IMR-90 (cell line): Measurements from ENCODE around the gene PDGFRA. TPM values are rescaled to one million over a fixed set of nuclear protein-coding genes. Genes with fewer than 3 reads are reported as not detected.

Experiments
- ATAC-seq: fragments of 200-7000 bp; cut with Tn5 transposase; 2 replicates; pipeline ENCODE4 v1.9.1; 2020; ENCODE audit warnings: low read depth, mild to moderate bottlenecking, moderate library complexity
- BruUV-seq: library from RNA; stranded (reverse); fragments of 400-500 nt; replicated peaks from 2 replicates; lab custom pipeline; 2021; lab: Mats Ljungman, UMichigan
- CTCF ChIA-PET: fragments of 300-600 bp; formaldehyde crosslinking; extraction: SDS; loops from one replicate; lab custom pipeline; 2021; ENCODE audit warnings: antibody characterized with exemption; lab: Yijun Ruan, JAX
- POLR2A ChIA-PET: fragments of 300-600 bp; sonication (Branson Sonifier 250); formaldehyde crosslinking; loops from one replicate; lab custom pipeline; 2022; ENCODE audit warnings: antibody characterized with exemption; ENCODE audit not compliant: unreplicated experiment; lab: Charles Lee
- DNase-seq: peaks from one replicate; pipeline ENCODE4 v3.0.0; 2013
- H2AFZ ChIP-seq: replicated peaks from 2 replicates; pipeline ENCODE3; 2013; ENCODE audit warnings: low read length, mild to moderate bottlenecking; ENCODE audit not compliant: poor library complexity
- H2AK5ac ChIP-seq: 2 replicates; pipeline ENCODE4 v1.6.1; 2013; ENCODE audit warnings: low read depth, low read length, inconsistent platforms
- H2AK9ac ChIP-seq: replicated peaks from 2 replicates; pipeline ENCODE3; 2013; ENCODE audit warnings: mild to moderate bottlenecking, low read depth, low read length, moderate library complexity; ENCODE audit not compliant: poor library complexity
- H2BK120ac ChIP-seq: 2 replicates; pipeline ENCODE4 v1.6.1; 2013; ENCODE audit warnings: low read depth, low read length, inconsistent platforms
- H2BK15ac ChIP-seq: 3 replicates; pipeline ENCODE4 v1.6.1; 2013; ENCODE audit warnings: low read depth, low read length, inconsistent platforms
- H2BK20ac ChIP-seq: 2 replicates; pipeline ENCODE4 v1.6.1; 2013; ENCODE audit warnings: low read depth, mild to moderate bottlenecking, inconsistent platforms, low read length, moderate library complexity
- H2BK5ac ChIP-seq: 2 replicates; pipeline ENCODE4 v1.6.1; 2013; ENCODE audit warnings: mild to moderate bottlenecking, low read depth, low read length, inconsistent platforms; ENCODE audit not compliant: poor library complexity, severe bottlenecking
- H3K14ac ChIP-seq: replicated peaks from 2 replicates; pipeline ENCODE4 v1.6.1; 2013; ENCODE audit warnings: low read depth, low read length, inconsistent platforms
- H3K18ac ChIP-seq: 2 replicates; pipeline ENCODE4 v1.6.1; 2013; ENCODE audit warnings: low read depth, low read length, control low read depth
- H3K23ac ChIP-seq: 2 replicates; pipeline ENCODE4 v1.6.1; 2013; ENCODE audit warnings: low read depth, low read length, inconsistent platforms
- H3K27ac ChIP-seq: 2 replicates; pipeline ENCODE4 v1.5.1; 2013; ENCODE audit warnings: mild to moderate bottlenecking, control low read depth, low read length; ENCODE audit not compliant: insufficient read depth
- H3K27me3 ChIP-seq: 2 replicates; pipeline ENCODE4 v1.6.1; 2013; ENCODE audit warnings: low read length; ENCODE audit not compliant: control insufficient read depth, insufficient read depth
- H3K36me3 ChIP-seq: 2 replicates; pipeline ENCODE4 v1.6.1; 2013; ENCODE audit warnings: low read length, mixed read lengths; ENCODE audit not compliant: control insufficient read depth, insufficient read depth
- H3K4ac ChIP-seq: 2 replicates; pipeline ENCODE4 v1.6.1; 2013; ENCODE audit warnings: low read depth, low read length, inconsistent platforms
- H3K4me1 ChIP-seq: 2 replicates; pipeline ENCODE4 v1.6.1; 2013; ENCODE audit warnings: low read length, mixed read lengths; ENCODE audit not compliant: control insufficient read depth, insufficient read depth
- H3K4me2 ChIP-seq: 2 replicates; pipeline ENCODE4 v1.6.1; 2013; ENCODE audit warnings: low read depth, mild to moderate bottlenecking, control low read depth, low read length, moderate library complexity
- H3K4me3 ChIP-seq: 2 replicates; pipeline ENCODE4 v1.5.1; 2013; ENCODE audit warnings: low read depth, mild to moderate bottlenecking, control low read depth, low read length, moderate library complexity; ENCODE audit not compliant: insufficient read depth
- H3K56ac ChIP-seq: 2 replicates; pipeline ENCODE4 v1.6.1; 2013; ENCODE audit warnings: low read length, inconsistent platforms; ENCODE audit not compliant: insufficient read depth; ENCODE audit errors: extremely low read depth
- H3K79me1 ChIP-seq, 2 experiments: 2 replicates each; pipeline ENCODE4 v1.6.1; 2013; ENCODE audit warnings: low read length in 2 of 2, inconsistent platforms in 1 of 2, low read depth in 1 of 2
- H3K9ac ChIP-seq: 2 replicates; pipeline ENCODE4 v1.6.1; 2013; ENCODE audit warnings: low read depth, low read length, control low read depth
- H3K9me1 ChIP-seq: 2 replicates; pipeline ENCODE4 v1.6.1; 2013; ENCODE audit warnings: low read length, inconsistent platforms; ENCODE audit not compliant: insufficient read depth
- H3K9me3 ChIP-seq: 2 replicates; pipeline ENCODE4 v1.6.1; 2013; ENCODE audit warnings: low read length; ENCODE audit not compliant: control insufficient read depth, insufficient read depth
- H4K20me1 ChIP-seq: 2 replicates; pipeline ENCODE4 v1.6.1; 2013; ENCODE audit warnings: low read length, inconsistent platforms; ENCODE audit not compliant: insufficient read depth
- H4K5ac ChIP-seq: 2 replicates; pipeline ENCODE4 v1.6.1; 2013; ENCODE audit warnings: mild to moderate bottlenecking, low read depth, low read length, control low read depth
- H4K8ac ChIP-seq, 2 experiments: 2 replicates each; pipeline ENCODE4 v1.6.1; 2013; ENCODE audit warnings: low read depth in 2 of 2, low read length in 2 of 2, control low read depth in 1 of 2, inconsistent platforms in 1 of 2
- H4K91ac ChIP-seq: 2 replicates; pipeline ENCODE4 v1.6.1; 2013; ENCODE audit warnings: low read depth, low read length, inconsistent platforms; ENCODE audit not compliant: insufficient read depth
- BHLHE40 ChIP-seq: fragments of 150-350 bp; IDR thresholded peaks from 2 replicates; pipeline ENCODE4 v1.6.1; 2016; ENCODE audit warnings: mild to moderate bottlenecking, low read depth, low read length
- CEBPB ChIP-seq: IDR thresholded peaks from 2 replicates; pipeline ENCODE4 v1.6.1; 2012; ENCODE audit warnings: low read depth, low read length, improper control_type of control experiment
- ELK1 ChIP-seq: fragments of 150-350 bp; IDR thresholded peaks from 2 replicates; pipeline ENCODE4 v1.6.1; 2016; ENCODE audit warnings: low read depth, mild to moderate bottlenecking, low read length, moderate library complexity, borderline replicate concordance
- FOS ChIP-seq: fragments of 150-350 bp; IDR thresholded peaks from 2 replicates; pipeline ENCODE4 v1.6.1; 2016; ENCODE audit warnings: low read depth, low read length
- MAZ ChIP-seq: IDR thresholded peaks from 2 replicates; pipeline ENCODE4 v1.6.1; 2012; ENCODE audit warnings: low read depth, mild to moderate bottlenecking, low read length, improper control_type of control experiment, moderate library complexity, borderline replicate concordance
- MXI1 ChIP-seq: IDR thresholded peaks from 2 replicates; pipeline ENCODE4 v1.6.1; 2012; ENCODE audit warnings: low read depth, mild to moderate bottlenecking, low read length, moderate library complexity, borderline replicate concordance
- NFE2L2 ChIP-seq: fragments of 150-350 bp; IDR thresholded peaks from 2 replicates; pipeline ENCODE4 v1.6.1; 2016; ENCODE audit warnings: low read depth, mild to moderate bottlenecking, low read length
- POLR2A ChIP-seq: IDR thresholded peaks from 2 replicates; pipeline ENCODE4 v1.6.1; 2012; ENCODE audit warnings: mild to moderate bottlenecking, low read depth, low read length
- RAD21 ChIP-seq: IDR thresholded peaks from 2 replicates; pipeline ENCODE4 v1.6.1; 2012; ENCODE audit warnings: low read length, improper control_type of control experiment
- RCOR1 ChIP-seq: IDR thresholded peaks from 2 replicates; pipeline ENCODE4 v1.6.1; 2012; ENCODE audit warnings: mild to moderate bottlenecking, low read length, improper control_type of control experiment; ENCODE audit not compliant: insufficient replicate concordance
- RFX5 ChIP-seq: IDR thresholded peaks from 2 replicates; pipeline ENCODE4 v1.8.0; 2012; ENCODE audit warnings: low read depth, mild to moderate bottlenecking, low read length, moderate library complexity
- SMC3 ChIP-seq: fragments of 150-350 bp; IDR thresholded peaks from 2 replicates; pipeline ENCODE4 v1.6.1; 2016; ENCODE audit warnings: low read depth, mild to moderate bottlenecking, antibody characterized with exemption, low read length, moderate library complexity
- WGBS, 2 experiments: methylation state at CpG; one replicate each; pipeline versions ENCODE4 v1.1.5 to v1.1.7; 2013; ENCODE audit warnings: missing lambda C conversion rate in 2 of 2; ENCODE audit not compliant: insufficient read length in 1 of 2; ENCODE audit errors: extremely low coverage in 2 of 2; 5-methylcytosine and 5-hydroxymethylcytosine counted together
- dilution Hi-C: fragments of 300-500 bp; cut with HindIII; formaldehyde crosslinking; loops from one replicate; pipeline ENCODE4 v1.14.3; 2018; ENCODE audit warnings: low sequenced_read_pairs; ENCODE audit not compliant: unreplicated experiment
- in situ Hi-C: fragments of 300-500 bp; cut with MboI; formaldehyde crosslinking; loops from 3 replicates; pipeline ENCODE4 v1.14.3; 2019; ENCODE audit warnings: low sequenced_read_pairs, inconsistent platforms, mixed read lengths
- intact Hi-C: fragments of 100-400 bp; cut with micrococcal nuclease; formaldehyde crosslinking; loops from 2 replicates; pipeline ENCODE4 v1.10.0; 2022
- polyA plus RNA-seq, 3 experiments: library from polyadenylated mRNA; depleted of rRNA; stranded (reverse); fragments of >200 nt; gene quantifications; 2 replicates each; pipeline ENCODE4 v1.2.3, GENCODE V29; 2012; ENCODE audit warnings: low replicate concordance in 1 of 3
- total RNA-seq: library from RNA; depleted of rRNA; stranded (reverse); fragments of >200 nt; gene quantifications from 2 replicates; pipeline ENCODE4 v1.2.3, GENCODE V29; 2012
- TF ChIP-seq, protein P1 (sequence below): fragments of 150-350 bp; IDR thresholded peaks from 2 replicates; pipeline ENCODE4 v1.6.1; 2017; ENCODE audit warnings: mild to moderate bottlenecking, antibody characterized with exemption, low read length, low read depth
- TF ChIP-seq, protein P2 (sequence below): conservative IDR thresholded peaks from 2 replicates; pipeline ENCODE4 v1.5.1; 2012; ENCODE audit warnings: mild to moderate bottlenecking, low read depth, low read length, improper control_type of control experiment

PDGFRA gene
- total and polyA plus RNA-seq, 2 of the 4 experiments (the other 2 are of a cell fraction): 60.8 to 168 TPM

DNA sequence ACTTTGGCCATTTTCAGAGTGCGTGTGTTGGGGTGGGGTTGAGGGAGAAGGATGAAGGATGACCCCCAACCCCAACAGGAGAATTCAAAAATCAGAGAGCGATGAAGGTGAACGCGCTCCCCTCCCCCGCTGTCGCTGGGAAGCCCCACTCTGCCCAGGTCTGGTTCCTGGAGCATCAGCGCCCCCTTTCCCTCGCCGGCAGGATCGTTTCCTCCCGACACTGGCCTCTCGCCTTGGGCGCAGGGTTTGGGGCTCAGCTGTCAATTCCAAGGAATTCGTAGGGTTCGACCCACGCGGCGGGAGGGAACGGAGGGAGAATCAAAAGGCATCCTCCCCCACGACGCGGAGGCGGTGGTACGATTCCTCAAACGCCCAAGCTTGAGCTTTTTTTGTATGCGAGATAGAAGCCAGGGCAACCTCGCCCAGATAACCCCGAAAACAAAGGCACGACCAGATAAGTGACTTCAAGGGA lies 1.0 kb upstream of the PDGFRA start:
- in situ Hi-C loops: loop anchor here (5.0 to 25.0 kb wide), 7 partner anchors 321 to 1853 kb away; partner anchors contain the start of gene SCFD2
- CTCF ChIA-PET: interaction anchor here (0.6 to 1.5 kb wide), 5 partner anchors 82 to 521 kb away, joined by 3 to 4 read pairs (median 3); no protein-coding TSS in a partner anchor
- no peak for TF ChIP-seq FOS
- no peak for TF ChIP-seq RFX5
- TF ChIP-seq SMC3: peak; percentile 84
- TF ChIP-seq ELK1: no peak
- TF ChIP-seq, protein P1, sequence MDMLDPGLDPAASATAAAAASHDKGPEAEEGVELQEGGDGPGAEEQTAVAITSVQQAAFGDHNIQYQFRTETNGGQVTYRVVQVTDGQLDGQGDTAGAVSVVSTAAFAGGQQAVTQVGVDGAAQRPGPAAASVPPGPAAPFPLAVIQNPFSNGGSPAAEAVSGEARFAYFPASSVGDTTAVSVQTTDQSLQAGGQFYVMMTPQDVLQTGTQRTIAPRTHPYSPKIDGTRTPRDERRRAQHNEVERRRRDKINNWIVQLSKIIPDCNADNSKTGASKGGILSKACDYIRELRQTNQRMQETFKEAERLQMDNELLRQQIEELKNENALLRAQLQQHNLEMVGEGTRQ: no peak
- peak; percentile 97 for TF ChIP-seq RAD21
- TF ChIP-seq MXI1: peak; percentile 62; the same call in 1 of the 2 replicates
- no peak for TF ChIP-seq RCOR1
- no peak for TF ChIP-seq CEBPB
- TF ChIP-seq POLR2A: peak; percentile 26; the same call in 1 of the 2 replicates
- TF ChIP-seq NFE2L2: no peak
- TF ChIP-seq BHLHE40: 0 out of 2 replicates have a peak, but pooled peaks have one; percentile 32
- TF ChIP-seq MAZ: peak; percentile 67; the same call in 1 of the 2 replicates
- TF ChIP-seq, protein P2, sequence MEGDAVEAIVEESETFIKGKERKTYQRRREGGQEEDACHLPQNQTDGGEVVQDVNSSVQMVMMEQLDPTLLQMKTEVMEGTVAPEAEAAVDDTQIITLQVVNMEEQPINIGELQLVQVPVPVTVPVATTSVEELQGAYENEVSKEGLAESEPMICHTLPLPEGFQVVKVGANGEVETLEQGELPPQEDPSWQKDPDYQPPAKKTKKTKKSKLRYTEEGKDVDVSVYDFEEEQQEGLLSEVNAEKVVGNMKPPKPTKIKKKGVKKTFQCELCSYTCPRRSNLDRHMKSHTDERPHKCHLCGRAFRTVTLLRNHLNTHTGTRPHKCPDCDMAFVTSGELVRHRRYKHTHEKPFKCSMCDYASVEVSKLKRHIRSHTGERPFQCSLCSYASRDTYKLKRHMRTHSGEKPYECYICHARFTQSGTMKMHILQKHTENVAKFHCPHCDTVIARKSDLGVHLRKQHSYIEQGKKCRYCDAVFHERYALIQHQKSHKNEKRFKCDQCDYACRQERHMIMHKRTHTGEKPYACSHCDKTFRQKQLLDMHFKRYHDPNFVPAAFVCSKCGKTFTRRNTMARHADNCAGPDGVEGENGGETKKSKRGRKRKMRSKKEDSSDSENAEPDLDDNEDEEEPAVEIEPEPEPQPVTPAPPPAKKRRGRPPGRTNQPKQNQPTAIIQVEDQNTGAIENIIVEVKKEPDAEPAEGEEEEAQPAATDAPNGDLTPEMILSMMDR: peak; percentile 95

More for the DNA sequence above, 1.0 kb upstream of the PDGFRA start:
- peaks cover 21% of the 10 kb centered on the region; the same call in 1 of the 2 replicates for H3K36me3 ChIP-seq
- H2BK15ac ChIP-seq: peak overlapping the region; percentile 91; the same call in 2 of the 3 replicates
- H3K14ac ChIP-seq: peak overlapping the region; percentile 89
- peak overlapping the region; percentile 98 for H2BK120ac ChIP-seq
- no TSS peak for BruUV-seq
- H3K27ac ChIP-seq: peak overlapping the region; percentile 83
- H3K4ac ChIP-seq: peak overlapping the region; percentile 98
- H3K9me1 ChIP-seq: no peaks in the 10 kb centered on the region
- DNase-seq: peak; percentile 82
- peak overlapping the region; percentile 95 for H2BK20ac ChIP-seq
- peak overlapping the region; percentile 95 for H2AFZ ChIP-seq
- peak overlapping the region; percentile 85 for H3K9ac ChIP-seq
- WGBS, 2 experiments: 0% methylated on average over 16 of the region's 29 CpGs; no CpG with 5 or more reads in 1 of the 2 experiments
- H2AK9ac ChIP-seq: peak overlapping the region; percentile 94
- peak overlapping the region; percentile 97 for H3K4me2 ChIP-seq
- H4K91ac ChIP-seq: peak overlapping the region; percentile 97
- H3K9me3 ChIP-seq: no peaks in the 10 kb centered on the region
- peak overlapping the region; percentile 93 for H3K18ac ChIP-seq
- peaks cover 15% of the 10 kb centered on the region for H3K4me1 ChIP-seq
- peaks cover 0 to 9% of the 10 kb centered on the region in 2 experiments; a peak in 1 of 4 replicates for H3K79me1 ChIP-seq
- peak; percentile 48 for ATAC-seq
- H4K20me1 ChIP-seq: peaks cover 21% of the 10 kb centered on the region
- H3K23ac ChIP-seq: peak overlapping the region; percentile 97
- peak overlapping the region; percentile 87 for H2AK5ac ChIP-seq
- no peaks in the 10 kb centered on the region for H3K27me3 ChIP-seq
- H3K4me3 ChIP-seq: peak overlapping the region; percentile 89
- peak overlapping the region; percentile 92 to 93 for H4K8ac ChIP-seq
- POLR2A ChIA-PET: interaction anchor here (0.5 kb wide), 1 partner anchor 25 kb away, joined by 6 read pairs; no protein-coding TSS in a partner anchor
- H2BK5ac ChIP-seq: peak overlapping the region; percentile 93
- intact Hi-C loops: loop anchor here (1.0 to 5.0 kb wide), 9 partner anchors 297 to 1231 kb away; partner anchors contain the start of gene FIP1L1
- dilution Hi-C loops: no loop called here
- peak overlapping the region; percentile 94 for H4K5ac ChIP-seq
- peak overlapping the region; percentile 92 for H3K56ac ChIP-seq
